GM21526 (cell line): Measurements from ENCODE around the gene FGGY.
"Not testable (repeated sequence)": the region's sequence is repeated elsewhere in the genome, so short reads cannot be mapped to it uniquely, and the experiment has no call there.

Experiments
- ATAC-seq: cut with Tn5 transposase; IDR thresholded peaks from one replicate; pipeline ENCODE4 v1.9.1; 2021; ENCODE audit warnings: moderate library complexity; ENCODE audit not compliant: unreplicated experiment, low FRiP score

Gene FGGY

DNA sequence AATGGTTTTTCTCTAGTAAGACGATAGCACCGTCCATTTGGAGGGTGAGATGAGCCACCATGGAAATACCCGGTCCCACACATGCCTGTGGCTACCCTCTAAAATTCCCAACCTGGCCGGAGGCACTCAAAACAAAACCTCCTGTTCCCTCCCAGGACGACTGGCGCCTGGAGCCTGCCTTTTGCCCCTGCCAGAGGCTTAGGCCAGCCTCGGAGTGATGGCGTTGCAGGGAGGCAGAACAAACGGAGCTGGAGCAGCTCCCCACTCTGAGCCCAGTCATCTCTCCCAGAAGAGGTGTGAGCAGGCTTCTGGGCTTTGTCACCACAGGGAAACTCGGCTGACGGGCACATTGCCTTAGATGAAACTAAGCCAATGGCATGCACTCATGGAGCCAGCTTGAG lies 304.1 kb downstream of the FGGY start:
- ATAC-seq: no peak

DNA sequence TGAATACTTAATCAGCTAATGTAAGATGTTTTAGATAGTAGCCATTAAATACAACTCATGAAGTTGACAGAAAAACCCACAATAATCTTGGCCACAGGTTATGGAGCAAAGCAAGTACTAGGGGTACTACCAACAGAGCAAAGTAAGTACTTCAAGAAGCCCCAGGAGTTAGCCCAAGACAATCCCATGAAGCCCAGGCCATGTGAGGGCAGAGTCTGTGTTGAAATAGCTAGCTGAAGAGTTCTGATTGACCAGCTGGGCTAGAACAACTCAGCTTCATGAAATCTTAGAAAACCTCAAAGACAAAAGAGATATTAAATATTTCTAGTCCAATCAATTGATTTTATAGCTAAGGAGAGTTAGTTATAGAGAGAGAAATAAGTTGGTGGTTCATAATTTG lies 304.9 kb downstream of the FGGY start:
- ATAC-seq: no peak

DNA sequence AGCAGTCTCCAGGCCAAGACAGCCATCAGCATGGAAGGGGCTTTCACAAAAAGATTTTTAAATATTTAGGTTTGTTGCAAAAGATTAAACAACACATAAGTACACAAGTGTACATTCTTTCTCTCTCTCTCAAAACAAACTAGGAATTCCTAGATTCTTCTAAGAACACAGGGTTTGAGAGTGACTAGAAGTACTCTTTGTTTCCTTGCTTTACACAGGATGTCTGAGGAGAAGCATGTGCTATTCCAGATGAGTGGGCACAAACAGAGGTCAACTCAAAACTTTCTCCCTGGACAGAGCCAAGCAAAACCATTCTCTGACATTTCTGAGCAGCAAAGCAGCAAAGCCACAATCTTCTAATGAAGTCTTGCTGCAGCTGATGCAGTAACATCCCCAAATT lies 307.3 kb downstream of the FGGY start:
- ATAC-seq: no peak

DNA sequence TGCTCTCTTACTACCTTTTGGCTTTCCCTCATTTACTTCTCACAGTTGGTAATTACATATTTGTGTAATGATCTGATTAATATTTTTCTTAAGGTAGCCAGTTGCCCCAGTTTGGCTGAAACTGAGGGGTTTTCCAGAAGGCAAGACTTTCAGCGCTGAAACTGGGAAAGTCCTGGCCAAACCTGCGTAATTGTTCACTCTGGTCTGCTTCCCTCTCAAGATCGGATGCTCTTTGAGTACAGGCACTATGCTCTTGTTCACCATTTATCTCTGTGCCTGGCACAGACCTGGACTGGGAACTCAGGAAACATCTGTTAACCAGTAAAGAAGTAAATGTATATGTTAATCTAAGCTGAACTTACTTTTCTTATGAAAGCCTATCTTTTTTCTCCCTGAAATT lies 308.3 kb downstream of the FGGY start:
- no peak for ATAC-seq

DNA sequence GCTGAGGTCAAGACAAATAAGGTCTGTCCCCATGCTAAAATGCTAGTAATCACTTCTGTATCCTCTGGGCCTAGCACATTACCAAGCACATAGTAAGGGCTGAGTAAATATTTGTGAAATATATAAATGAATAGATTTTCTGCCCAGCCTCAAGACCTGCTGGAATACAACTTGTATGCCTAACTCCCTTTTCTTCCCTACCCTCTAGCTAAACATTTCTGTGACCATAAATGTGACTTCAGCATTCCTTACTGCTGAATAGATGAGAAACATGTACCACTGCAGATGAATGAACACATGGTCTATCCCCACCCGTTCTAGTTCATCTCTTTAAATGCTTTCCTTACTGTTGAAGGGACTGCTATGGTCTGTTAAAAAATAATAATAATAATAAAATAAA lies 308.9 kb downstream of the FGGY start:
- no peak for ATAC-seq

DNA sequence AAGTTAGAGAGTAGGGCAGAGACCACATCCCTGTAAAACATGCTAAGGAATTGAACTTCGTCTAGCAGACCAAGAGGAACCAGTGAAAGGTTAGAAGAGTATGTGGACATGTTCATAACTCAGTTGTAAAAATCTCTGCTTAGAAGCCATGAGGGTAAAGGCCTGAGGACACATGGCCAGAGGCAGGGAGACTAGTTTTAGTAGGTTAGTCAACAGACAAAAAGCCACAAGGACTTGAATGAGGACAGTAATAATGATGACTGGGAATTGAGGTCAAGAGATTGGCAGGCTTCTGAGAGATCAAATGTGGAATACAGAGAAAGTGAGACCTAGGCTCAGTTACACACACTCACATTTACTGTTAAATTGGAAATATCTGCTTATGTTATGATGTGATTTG lies 312.4 kb downstream of the FGGY start:
- ATAC-seq: no peak

DNA sequence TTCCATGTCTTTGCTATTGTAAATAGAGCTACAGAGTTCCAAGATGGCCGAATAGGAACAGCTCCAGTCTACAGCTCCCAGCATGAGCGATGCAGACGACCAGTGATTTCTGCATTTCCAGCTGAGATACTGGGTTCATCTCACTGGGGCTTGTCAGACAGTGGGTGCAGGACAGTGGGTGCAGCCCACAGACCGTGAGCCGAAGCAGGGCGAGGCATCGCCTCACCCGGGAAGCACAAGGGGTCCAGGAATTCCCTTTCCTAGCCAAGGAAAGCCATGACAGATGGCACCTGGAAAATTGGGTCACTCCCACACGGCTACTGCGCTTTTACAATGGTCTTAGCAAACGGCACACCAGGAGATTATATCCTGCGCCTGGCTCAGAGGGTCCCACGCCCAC lies 313.6 kb downstream of the FGGY start:
- ATAC-seq: not testable (repeated sequence)

DNA sequence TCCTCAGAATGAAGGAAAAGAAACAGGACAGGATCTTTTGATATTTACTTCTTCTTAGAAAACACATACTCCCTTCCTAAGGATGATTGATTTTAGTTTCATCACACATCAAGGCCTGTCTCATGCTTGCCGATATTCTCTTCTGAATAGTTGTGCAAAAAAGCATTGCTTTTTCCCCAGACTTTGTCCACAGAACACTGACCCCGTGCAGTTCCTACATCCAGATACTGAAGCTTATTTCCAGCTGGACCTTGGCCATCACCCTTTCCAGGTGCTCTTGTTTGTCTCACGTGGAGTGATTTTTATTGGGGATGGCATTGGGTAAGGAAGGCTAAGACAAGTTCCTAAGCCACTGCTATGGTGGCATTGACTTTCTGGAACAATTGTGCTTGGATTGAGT lies 320.5 kb downstream of the FGGY start:
- ATAC-seq: no peak

DNA sequence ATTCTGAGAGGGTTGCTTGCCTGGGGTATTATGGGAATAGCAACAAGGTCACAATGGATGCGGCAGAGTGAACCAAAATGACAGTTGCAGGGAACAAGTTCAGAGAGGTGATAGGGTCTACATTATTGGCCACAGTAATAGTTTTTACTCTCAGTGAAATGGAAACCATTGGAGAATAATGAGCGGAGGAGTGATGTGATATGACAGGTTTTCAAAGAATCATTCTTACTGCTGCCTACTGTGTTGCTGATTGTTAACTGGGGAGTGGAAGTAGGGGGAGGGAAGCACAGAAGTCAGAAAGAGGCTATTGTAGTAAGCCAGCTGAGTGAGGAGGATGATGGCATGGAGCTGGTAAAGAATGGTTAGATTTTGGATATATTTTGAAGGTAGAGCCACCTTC lies 322.7 kb downstream of the FGGY start:
- no peak for ATAC-seq

DNA sequence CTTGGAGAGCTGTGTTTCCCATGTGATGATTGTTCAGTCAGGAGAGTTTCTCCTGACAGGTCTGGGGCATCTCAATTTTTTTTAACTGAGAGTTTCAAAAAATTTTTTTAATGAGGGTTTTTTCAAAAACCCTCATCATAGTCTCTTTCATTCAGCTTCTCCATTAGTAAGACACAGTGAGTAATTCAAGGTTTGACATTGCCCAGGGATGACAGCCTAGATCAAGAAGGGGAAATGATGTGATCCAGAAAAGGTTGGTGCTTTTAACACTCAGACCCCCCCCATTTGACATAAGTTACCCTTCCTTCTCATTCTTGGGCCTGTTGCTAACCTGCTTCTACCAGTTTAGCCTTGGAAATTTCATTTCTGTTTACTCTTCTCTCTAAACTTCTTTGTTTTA lies 328.5 kb downstream of the FGGY start:
- no peak for ATAC-seq

DNA sequence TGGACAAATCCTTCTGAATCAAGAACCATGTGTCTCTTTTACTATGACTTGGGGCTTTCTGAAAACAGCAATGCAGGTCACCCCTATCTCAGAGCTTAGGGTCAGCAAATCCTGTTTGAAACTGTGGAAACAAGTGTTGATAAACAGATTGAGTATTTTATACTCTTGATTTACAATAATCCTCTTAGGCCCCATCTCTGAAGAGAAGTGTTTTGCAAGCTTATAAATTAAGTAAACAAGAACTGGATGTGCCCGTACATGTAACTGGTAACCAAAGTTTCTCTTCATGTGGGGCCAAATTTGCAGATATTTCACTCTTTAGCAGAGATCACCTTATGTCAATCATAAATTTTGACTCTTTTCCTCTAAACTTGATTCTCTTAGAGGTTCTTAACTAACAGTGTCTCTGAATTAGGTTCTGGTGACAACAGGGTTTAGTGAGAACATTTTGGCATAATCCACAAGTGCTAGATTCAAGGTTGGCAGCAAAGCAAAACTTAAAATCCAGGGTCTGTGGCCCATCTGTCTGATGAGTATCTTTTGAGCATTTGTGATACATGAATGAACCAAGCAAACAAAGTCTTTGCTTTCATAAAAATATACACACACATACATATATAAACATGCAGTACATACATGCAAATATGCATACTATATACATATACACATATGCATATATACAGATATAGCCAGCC lies 334.8 kb downstream of the FGGY start:
- no peak for ATAC-seq

DNA sequence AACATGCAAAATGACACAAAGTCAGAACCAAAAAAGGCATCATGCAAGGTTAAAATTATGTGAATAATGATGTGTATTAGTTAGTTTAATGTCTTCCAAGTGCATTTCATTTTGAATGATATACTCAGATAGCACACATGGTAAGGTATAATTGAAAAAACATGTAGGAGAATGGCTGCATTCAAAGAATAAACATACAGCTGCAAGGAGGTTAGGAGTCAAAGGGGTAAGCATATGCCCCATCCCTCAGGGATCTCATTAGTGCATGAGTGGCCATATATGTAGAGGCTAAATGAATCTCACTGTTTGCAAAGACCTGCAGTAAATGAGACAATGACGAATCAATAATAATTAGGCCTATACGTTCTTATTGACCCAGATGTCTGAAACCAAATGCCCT lies 338.2 kb downstream of the FGGY start:
- no peak for ATAC-seq

DNA sequence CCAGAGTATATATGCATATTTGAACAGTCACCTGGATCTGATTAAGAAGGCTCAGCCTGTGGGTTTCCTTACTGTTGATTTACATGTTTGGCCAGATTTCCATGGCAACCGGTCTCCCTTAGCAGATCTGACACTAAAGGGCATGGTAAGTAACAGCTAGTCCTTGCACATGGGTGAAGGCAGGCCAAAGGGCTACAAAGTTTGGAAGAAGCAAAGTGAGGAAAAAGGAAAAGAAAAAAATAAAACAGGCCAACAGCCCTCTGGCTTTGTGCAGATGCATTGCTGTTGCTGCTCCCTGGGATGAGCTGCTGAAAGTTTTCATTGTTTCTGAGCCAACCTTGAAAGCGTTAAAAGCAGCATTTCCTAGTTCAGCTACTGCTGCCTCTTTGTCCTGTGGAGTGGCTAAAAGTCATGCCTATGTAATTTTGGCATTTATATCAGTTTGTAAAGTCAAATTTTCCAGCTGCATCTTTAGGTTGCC lies 341.4 kb downstream of the FGGY start:
- ATAC-seq: no peak

DNA sequence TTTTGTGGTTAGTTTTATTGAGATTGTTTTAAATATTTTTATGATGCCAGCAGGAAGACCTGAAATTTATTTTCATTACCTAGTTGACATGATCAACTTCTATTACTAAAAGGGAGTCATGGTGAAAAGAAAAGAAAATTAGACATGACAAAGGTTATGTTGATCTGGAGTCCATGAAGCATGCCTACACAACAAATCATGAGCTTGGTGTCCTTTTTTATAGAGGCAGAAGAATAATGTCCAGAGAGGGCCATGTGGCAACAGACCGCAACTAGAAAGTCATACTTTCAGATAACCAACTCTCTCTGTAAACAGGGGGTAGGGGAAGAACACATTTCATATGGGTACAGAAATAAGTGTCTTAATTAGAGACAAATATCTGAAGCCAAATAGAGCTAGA lies 342.4 kb downstream of the FGGY start:
- no peak for ATAC-seq

DNA sequence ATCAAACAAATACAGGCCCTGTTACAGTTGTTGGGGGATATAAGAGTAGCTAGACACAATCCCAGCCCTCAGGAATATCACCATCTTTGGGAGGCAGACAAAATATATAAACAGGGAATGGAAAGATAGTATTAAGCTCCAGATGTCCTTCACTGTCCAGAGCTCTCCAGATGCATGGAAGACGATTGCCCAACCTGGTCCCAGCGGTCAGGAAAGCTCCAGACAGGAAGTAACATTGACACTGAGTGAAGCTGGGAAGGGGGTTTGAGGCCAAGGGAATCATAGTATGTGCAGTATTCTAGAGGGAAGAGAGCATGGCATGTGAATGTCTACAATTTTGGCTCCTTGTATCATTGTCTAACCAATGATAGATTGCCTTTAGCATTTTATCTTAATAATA lies 344.0 kb downstream of the FGGY start:
- no peak for ATAC-seq

DNA sequence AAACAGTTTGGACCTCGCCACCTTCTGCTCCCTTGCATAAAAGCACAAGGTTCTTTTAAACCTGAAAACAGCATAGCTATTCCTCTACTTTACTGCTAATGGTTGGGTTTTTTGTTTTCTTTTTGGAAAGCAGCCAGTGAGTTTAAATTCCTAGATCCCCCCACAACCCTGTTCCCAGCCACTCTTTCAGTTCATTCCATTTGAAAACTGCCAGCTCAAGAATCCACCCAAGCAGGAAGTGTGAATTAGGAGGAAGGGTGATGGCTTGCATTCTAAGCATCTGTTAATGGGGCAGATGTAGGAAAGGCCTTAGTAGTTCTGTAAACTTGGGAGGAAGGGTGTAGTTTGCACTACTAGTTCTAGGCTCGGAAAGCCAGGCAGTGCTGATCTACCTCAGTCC lies 344.9 kb downstream of the FGGY start:
- no peak for ATAC-seq

DNA sequence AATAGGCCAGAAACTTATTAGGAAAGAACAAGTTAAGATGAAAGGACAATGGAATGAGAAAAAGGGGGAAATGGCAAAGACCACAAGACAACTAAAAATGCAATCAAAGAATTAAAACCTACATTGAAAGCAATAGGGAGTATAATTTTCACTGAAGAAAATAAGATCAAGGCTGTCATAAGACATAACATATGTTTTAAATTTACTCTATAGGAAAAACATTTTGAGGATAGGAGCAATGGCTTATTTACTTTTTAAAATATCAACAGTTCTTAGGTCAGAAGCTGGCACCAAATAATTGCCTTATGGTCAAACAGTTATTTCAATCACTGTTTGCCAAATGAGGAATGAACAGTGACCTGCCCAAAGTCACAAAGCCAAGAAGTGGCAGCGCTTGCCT lies 346.6 kb downstream of the FGGY start:
- no peak for ATAC-seq

DNA sequence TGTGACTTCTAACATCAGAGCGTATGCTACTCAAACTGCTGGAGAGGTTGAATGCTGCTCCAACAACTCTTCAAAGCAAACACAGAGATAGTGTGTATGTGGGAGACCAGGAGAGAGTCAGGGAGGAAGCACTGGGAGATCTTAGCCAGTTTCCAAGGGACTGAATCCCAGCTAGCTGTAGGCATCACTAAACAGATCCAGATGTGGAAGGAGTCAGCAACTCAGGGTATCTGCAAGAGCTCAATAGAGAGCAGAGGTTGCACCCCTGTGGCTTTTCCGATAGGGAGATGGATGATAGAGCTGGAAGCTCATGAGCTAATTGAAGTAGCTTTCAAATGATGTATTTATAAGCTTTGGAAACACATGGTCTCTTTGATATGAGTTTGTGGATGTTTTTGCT lies 349.0 kb downstream of the FGGY start:
- ATAC-seq: no peak

DNA sequence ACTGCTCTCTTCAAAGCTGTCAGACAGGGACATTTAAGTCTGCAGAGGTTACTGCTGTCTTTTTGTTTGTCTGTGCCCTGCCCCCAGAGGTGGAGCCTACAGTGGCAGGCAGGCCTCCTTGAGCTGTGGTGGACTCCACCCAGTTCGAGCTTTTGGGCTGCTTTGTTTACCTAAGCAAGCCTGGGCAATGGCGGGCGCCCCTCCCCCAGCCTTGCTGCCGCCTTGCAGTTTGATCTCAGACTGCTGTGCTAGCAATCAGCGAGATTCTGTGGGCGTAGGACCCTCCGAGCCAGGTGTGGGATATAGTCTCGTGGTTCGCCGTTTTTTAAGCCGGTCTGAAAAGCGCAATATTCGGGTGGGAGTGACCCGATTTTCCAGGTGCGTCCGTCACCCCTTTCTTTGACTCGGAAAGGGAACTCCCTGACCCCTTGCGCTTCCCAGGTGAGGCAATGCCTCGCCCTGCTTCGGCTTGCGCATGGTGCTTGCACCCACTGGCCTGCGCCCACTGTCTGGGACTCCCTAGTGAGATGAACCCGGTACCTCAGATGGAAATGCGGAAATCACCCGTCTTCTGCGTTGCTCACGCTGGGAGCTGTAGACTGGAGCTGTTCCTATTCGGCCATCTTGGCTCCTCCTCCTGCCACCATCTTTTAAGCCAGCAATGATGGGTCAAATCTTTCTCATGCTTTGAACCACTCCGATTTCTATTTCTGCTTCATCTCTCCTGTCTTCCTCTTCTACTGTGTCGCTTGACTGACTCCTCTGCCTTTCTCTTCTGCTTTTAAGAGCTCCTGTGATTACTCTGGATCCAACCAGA lies 356.5 kb downstream of the FGGY start:
- ATAC-seq: not testable (repeated sequence)

DNA sequence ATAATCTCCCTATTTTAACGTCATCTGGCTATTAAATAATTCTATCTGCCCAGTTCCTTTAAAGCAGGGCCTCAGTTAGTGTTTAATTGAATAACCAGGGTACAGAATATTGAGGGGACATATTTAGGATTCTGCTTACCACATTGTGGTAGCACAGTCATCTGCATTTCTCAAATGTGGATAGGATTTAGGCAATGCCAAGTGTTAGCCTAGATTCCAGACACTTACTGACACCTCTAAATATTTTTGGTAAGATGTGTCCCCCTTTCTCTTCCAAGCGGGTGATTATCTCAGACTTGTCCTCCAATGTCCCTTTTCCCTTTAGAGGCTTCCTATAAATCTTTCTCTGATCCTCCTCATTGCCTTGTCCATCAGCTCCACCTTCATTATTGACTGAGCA lies 357.1 kb downstream of the FGGY start:
- ATAC-seq: no peak

DNA sequence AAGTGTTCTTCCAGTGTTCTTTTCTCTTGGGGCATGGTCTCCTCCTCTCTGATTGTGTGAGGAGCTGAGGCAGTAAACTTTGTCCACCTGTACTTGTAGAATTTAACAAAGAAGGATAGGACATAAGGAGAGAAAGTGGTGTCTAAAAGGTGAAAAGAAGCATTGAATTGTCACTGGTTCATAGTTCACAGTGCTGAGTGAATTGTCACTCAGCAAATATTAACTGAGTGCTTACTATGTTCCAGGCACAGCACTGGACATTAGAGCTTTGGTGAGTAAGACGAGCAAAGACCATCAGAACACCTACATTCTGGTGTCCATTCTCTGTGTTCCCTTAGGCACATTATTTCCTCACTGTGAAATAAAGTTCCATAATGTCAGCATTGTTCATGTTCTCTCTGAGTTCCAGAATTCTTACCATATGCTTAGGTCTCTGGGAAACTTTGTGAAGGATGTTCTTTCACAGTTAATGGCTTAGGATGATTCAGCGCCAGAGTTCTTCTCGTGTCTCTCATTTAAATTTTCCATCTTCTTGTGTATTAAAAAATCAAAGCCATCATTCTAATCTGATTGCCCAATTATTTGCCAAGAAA lies 361.1 kb downstream of the FGGY start:
- no peak for ATAC-seq

DNA sequence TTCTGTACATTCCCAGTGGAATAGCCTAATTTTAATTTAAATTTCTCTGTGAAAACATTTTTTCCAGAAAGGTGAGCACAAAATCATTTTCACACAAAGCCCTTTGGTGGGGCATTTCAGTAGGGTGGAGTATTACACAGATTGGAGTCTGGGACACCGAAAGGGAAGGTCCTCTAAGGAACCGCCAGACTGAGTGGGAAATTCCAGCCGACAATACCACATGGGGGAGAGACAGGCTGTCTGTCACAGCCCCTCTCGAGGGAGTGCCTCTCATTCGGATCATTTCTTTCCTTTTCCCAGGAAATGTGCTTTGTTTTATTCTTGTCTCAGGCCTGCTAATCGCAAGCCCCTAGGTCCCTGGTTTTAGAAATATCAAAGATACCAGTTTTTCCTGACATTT lies 367.3 kb downstream of the FGGY start:
- no peak for ATAC-seq
